Activated CD4-positive, alpha-beta T cell treated with anti-CD3 and anti-CD28 coated beads, Interleukin-2, Interleukin-6, amounts not matched to agents 100 ng/mL and 50 ng/mL, durations not matched to agents 16 hours and 8 hours (primary cell): ENCODE results near the gene SLC5A10.

Experiments used
- DNase-seq: peaks from one replicate; pipeline ENCODE4 v3.0.0-alpha.2; 2020

SLC5A10 gene

GRCh38 chr17:18965530-18966236 is 13.7 kb downstream of the SLC5A10 start:
- no peak for DNase-seq

GRCh38 chr17:18966831-18967624 is 15.1 kb downstream of the SLC5A10 start:
- no peak for DNase-seq

- no peak for DNase-seq
Measured at GRCh38 chr17:18967916-18968315, 16.0 kb downstream of the SLC5A10 start.

- DNase-seq = no peak
Measured at GRCh38 chr17:18968345-18968744, 16.4 kb downstream of the SLC5A10 start.

GRCh38 chr17:18968945-18969887 is 17.3 kb downstream of the SLC5A10 start:
- DNase-seq = no peak

- no peak for DNase-seq
Measured at GRCh38 chr17:18970582-18971480, 18.9 kb downstream of the SLC5A10 start.

- no peak for DNase-seq
Measured at GRCh38 chr17:18971801-18972200, 19.8 kb downstream of the SLC5A10 start.

DNA sequence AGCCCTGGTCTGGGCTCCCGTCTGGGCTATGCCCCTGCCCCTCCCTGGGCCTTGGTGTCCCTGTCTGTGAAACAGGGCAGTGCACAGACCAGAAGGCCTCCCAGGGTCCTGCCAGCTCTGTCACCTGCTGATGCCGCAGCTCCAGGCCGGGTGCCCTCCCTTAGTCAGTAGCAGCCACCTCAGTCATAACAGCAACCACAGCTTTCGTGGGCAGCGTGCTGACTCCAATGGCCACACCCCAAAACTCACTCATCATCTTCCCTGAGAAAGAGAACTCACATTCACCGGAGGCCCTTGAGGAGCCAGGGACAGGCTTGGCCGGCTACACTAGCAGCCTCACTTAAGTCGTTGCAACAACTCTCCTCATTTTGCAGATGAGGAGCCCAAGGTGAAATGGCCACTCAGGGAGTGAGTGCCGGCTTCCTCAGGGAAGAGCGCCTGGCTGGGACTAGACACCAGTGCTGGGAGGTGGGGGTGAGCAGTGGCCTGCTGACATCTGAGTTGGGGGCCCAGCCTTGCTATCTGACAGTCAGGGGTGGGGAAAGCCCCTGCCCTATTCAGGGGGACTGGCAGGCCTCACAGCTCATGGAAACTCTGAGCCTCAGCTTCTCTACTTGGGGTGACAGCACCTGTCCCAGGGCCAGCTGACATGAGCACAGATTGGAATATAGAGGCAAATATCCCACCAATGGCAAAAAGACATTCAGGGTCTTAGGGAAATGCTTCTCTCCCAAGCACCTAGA is 22.6 kb downstream of the SLC5A10 start:
- peak; percentile 36 for DNase-seq

DNA sequence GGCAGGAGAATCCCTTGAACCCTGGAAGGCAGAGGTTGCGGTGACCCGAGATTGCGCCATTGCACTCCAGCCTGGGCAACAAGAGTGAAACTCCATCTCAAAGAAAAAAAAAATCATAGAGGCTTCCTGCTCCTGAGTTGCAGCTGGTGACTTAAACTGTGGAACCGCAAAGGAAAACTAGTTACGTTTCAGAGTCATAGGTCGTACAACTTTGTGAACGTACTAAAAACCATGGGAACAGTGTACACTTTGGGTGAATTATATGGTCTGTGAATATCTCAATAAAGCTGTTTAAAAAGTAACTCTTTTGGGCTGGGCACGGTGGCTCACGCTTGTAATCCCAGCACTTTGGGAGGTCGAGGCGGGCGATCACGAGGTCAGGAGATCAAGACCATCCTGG is 23.6 kb downstream of the SLC5A10 start:
- no peak for DNase-seq

DNA sequence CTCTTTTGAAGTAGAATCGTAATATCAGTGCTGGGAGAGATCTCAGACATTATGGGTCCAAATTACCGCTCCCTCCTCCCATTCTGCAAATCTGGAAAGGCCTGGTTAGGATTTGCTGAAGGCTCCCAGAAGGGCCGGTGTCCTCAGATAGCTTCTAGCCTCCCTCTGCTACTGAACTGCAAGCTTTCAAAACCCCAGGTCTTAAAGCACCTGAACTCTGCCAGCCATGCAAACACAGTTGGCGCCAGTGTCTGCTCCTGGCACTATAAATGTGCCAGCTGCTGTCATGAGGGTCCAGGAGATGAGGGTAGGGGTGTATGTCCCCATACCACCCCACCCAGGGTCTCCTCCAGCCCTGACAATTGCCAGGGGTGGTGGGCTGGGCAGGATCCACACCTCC is 24.2 kb downstream of the SLC5A10 start:
- DNase-seq = no peak

DNA sequence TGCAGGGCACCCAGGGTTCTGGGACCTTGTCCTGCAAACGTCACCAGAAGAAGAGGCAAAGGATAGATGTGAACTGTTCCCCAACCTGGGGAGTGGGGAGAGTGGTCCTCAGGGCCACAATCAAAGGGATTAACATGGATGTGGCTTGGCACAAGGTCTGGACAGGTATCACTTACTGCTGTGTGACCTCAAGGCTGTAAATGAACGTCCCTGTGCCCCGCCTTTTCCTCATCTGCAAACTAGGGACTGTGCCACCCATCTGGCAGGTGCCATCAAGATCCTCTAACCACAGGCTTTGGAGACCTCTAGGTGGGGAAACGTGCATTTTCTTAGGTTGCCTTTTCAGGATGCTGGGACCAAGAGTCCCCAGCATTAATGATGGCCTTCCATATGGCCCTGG is 25.1 kb downstream of the SLC5A10 start:
- DNase-seq = no peak

DNA sequence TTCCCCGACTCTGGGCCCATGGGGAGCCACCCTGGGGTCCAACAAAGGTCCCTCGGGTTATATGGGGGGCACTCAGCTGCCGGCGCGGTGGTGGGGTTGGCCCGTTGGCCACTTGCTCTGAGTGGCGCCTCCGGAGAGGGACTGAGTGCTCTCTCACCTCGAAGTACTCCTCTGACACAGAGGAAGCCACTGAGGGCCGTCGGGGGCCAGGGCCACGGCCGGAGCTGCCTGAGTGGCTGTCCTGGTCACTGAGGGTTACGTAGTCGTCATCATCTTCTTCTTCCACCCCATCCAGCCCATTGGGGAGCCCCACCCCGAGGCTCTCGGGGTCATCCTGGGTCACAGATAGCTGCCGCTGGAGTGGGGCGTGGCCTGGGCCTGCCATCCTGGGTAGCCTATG is 25.7 kb downstream of the SLC5A10 start:
- DNase-seq = no peak

DNA sequence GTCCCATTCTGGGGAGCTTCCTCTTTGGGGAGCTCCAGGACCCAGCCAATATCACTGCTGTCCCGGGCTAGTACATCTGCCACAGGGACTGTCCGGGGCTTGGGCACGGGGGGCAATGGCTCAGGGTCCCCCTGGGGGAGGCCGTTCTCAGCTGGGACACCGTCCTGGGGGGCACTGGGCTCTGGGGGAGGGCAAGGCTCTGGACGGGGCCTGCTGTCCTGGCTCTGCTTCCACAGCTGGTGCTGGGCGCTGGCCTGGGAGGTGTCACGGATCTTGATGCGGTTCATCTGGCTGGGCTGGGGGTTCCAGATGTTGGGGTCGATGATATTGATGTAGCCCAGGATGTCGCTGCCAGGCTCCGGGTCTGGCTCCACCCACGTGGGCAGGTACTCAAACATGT is 26.1 kb downstream of the SLC5A10 start:
- no peak for DNase-seq

DNA sequence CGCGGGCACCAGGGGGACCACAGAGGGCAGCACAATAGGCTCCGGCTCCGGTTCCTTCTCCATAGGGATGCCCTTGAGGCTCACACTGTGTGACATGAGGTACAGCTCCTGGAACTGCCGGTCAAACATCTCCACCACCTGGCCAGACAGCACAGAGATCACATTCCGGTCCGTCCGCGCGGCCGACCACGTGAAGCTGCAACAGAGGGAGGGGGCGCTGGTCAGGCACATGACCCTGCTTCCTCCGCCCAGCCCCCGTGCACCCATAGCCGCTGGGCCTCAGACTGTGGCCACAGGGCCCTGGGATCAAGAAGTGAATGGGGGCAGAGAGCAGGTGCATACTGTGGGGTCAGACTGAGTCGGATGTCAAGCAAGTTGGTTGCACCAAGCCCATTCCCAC is 26.7 kb downstream of the SLC5A10 start:
- DNase-seq = no peak

DNA sequence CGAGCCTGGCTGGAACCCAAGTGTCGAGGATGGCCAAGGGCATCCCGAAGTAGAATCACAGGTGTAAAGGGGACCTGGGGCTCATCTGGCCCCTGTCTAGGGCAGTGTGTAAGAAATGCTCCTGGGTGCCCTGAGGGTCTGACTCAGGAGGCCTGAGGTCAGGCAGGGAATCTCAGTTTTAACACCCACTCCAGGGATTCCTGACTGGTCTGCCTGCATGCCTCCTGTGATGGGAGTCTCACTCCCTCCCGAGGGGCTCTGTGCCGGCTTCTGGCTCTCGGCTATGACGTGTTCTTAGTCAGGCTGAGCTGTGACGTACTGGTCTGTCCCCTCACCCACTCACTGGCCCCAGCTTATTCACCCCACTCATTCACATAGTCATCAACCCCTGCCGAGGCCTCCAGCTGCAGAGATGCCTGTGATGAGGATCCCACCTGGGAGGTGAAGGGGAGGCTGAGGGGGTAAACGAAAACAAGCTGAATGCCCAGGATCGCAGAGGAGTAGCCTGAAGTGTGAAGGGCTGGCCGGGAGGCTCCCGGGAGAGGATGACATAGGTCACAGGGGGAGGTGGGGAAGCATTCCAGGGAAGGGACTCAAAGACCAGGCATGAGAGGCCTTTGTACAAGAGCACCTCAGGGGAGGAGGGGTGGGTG is 28.8 kb downstream of the SLC5A10 start:
- DNase-seq = no peak

GRCh38 chr17:18981335-18981641 is 29.3 kb downstream of the SLC5A10 start:
- no peak for DNase-seq

DNA sequence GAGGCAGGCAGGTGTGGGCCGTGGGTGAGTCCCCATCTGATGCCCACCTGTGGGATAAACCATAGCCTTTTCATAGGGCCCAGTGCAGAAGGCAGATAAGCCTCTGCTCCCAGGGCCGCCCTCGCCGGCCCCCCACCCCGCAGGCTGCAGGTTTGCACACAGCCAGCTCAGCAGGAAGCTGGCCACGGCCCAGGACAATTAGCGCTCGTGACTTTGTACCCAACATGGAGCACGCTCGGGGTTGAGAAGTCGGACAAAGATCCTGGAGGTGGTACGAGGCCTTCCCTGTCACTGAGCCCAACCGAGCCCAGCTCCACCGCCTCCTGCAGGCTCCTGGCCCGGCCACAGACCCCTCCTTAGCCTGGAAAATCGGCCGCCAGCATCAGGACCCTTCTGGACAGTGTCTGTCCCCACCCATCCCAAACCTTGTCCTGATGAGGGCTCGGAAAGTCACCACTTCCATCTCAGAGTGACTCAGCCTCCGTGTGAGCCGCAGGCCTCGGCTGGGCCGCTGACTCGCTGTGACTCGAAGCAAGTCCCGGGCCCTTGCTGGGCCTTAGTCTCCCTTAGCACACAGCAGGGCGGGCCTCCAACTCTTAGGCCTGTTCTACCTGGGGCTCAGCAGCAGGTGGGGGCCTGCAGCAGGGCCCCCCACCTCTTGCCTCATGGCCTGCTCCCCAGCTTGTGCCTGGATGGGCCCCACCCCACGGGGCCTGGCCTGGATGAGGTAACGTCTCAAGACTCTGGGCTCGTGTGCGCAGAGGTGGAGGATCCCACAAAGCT is 29.9 kb downstream of the SLC5A10 start:
- DNase-seq = no peak

- DNase-seq = no peak
Measured at GRCh38 chr17:18984273-18985114, 32.5 kb downstream of the SLC5A10 start.

DNA sequence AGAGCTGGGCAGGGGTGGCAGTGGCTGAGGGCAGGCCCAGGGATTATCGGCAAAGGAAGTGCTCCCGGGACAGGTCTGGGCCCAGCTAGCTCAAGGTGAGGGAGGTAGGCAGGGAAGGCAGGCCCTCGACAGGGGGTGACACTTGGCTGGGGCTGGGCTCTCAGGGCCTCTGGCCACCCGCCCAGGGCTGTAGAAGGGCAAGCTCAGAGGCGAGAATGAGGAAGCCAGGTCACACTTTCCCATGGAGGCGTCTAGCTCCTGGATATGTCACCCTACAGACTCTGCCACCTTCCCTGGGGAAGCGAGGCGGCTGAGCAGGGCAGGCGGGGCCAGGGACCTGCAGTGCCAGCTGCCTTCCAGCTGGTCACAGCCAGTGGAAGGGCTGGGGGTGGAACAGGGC is 33.5 kb downstream of the SLC5A10 start:
- DNase-seq = no peak
